Left ventricle myocardium inferior (tissue), 1 donor: ENCODE results near the gene LRRC38. TPM values are rescaled to one million over a fixed set of nuclear protein-coding genes. Genes with fewer than 3 reads are reported as not detected.

Experiments
- DNase-seq: peaks from one replicate; pipeline ENCODE4 v3.0.0-alpha.2; 2020
- H3K27ac ChIP-seq: fragments of 200-600 bp; replicated peaks from 2 replicates; pipeline ENCODE4 v1.8.0; 2021
- H3K27me3 ChIP-seq: fragments of 200-600 bp; 2 replicates; pipeline ENCODE4 v1.8.0; 2021; ENCODE audit warnings: low read depth
- H3K36me3 ChIP-seq: fragments of 200-600 bp; 2 replicates; pipeline ENCODE4 v1.8.0; 2021
- H3K4me1 ChIP-seq: fragments of 200-600 bp; 2 replicates; pipeline ENCODE4 v1.8.0; 2021
- H3K4me3 ChIP-seq: fragments of 200-600 bp; 2 replicates; pipeline ENCODE4 v1.8.0; 2021; ENCODE audit warnings: mild to moderate bottlenecking, moderate library complexity
- H3K9me3 ChIP-seq: fragments of 200-600 bp; replicated peaks from 2 replicates; pipeline ENCODE4 v1.8.0; 2021
- intact Hi-C: fragments of 100-400 bp; cut with micrococcal nuclease; formaldehyde crosslinking; loops from one replicate; pipeline ENCODE4 v1.11.0; 2022
- total RNA-seq: library from RNA; stranded (reverse); fragmentation: NEBNext Ultra II Directional; extraction: Animal tissue kit (Norgen Biotek cat#: 25700); gene quantifications from one replicate; pipeline ENCODE4 v1.2.1, GENCODE V29; 2021
- TF ChIP-seq, protein P1 (sequence below): fragments of 200-600 bp; IDR thresholded peaks from 2 replicates; pipeline ENCODE4 v1.8.0; 2021; ENCODE audit warnings: antibody characterized with exemption, mild to moderate bottlenecking, borderline replicate concordance
- donor health status: DM: no; HTN: yes; CAD: no; lungs with severe emphysema.

LRRC38 gene
- total RNA-seq, 1 donor from 2014 or later, result 0.30 TPM

GRCh38 chr1:13536571-13536970 is 22.8 kb upstream of the LRRC38 start:
- TF ChIP-seq, protein P1, sequence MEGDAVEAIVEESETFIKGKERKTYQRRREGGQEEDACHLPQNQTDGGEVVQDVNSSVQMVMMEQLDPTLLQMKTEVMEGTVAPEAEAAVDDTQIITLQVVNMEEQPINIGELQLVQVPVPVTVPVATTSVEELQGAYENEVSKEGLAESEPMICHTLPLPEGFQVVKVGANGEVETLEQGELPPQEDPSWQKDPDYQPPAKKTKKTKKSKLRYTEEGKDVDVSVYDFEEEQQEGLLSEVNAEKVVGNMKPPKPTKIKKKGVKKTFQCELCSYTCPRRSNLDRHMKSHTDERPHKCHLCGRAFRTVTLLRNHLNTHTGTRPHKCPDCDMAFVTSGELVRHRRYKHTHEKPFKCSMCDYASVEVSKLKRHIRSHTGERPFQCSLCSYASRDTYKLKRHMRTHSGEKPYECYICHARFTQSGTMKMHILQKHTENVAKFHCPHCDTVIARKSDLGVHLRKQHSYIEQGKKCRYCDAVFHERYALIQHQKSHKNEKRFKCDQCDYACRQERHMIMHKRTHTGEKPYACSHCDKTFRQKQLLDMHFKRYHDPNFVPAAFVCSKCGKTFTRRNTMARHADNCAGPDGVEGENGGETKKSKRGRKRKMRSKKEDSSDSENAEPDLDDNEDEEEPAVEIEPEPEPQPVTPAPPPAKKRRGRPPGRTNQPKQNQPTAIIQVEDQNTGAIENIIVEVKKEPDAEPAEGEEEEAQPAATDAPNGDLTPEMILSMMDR, result no peak
- no peak overlapping the region for H3K4me3 ChIP-seq
- peak overlapping the region; percentile 77 for H3K27ac ChIP-seq
- H3K9me3 ChIP-seq, result no peaks in the 10 kb centered on the region
- no peaks in the 10 kb centered on the region for H3K36me3 ChIP-seq
- DNase-seq, result no peak
- H3K27me3 ChIP-seq, result no peaks in the 10 kb centered on the region
- H3K4me1 ChIP-seq, result peaks cover 36% of the 10 kb centered on the region
- intact Hi-C loops, result no loop called here

DNA sequence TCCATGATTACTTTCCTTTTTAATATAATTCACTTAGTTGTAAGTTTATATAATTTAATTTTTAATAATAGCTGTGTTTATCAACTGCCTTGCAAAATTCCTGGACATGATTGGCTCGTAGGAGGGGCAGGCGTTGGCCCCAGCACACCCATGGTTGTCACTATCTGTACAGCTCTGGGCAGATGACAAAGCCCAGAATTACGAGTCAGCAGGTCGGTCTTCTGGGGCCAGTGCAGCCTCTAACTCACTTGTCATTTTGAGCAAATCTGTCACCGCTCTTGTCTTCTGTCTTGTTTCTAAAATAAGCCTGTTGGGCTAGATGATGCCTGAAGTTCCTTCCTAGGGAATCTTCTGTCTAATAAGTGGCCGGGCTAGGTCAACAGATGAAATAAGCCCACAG is 21.4 kb upstream of the LRRC38 start:
- intact Hi-C loops, result no loop called here
- H3K4me3 ChIP-seq, result no peak overlapping the region
- H3K4me1 ChIP-seq, result peaks cover 25% of the 10 kb centered on the region
- TF ChIP-seq, protein P1, result no peak
- peak overlapping the region; percentile 77 for H3K27ac ChIP-seq
- peak; percentile 55 for DNase-seq
- no peaks in the 10 kb centered on the region for H3K9me3 ChIP-seq
- H3K27me3 ChIP-seq, result no peaks in the 10 kb centered on the region
- H3K36me3 ChIP-seq, result no peaks in the 10 kb centered on the region

- TF ChIP-seq, protein P1, result no peak
- H3K36me3 ChIP-seq, result no peaks in the 10 kb centered on the region
- H3K4me3 ChIP-seq, result no peak overlapping the region
- H3K27ac ChIP-seq, result peak overlapping the region; percentile 62
- intact Hi-C loops, result no loop called here
- peaks cover 8% of the 10 kb centered on the region for H3K9me3 ChIP-seq
- H3K4me1 ChIP-seq, result peaks cover 8% of the 10 kb centered on the region
- no peak for DNase-seq
- H3K27me3 ChIP-seq, result no peaks in the 10 kb centered on the region
These were observed 14.5 kb upstream of the LRRC38 start for GRCh38 chr1:13528320-13528719.

DNA sequence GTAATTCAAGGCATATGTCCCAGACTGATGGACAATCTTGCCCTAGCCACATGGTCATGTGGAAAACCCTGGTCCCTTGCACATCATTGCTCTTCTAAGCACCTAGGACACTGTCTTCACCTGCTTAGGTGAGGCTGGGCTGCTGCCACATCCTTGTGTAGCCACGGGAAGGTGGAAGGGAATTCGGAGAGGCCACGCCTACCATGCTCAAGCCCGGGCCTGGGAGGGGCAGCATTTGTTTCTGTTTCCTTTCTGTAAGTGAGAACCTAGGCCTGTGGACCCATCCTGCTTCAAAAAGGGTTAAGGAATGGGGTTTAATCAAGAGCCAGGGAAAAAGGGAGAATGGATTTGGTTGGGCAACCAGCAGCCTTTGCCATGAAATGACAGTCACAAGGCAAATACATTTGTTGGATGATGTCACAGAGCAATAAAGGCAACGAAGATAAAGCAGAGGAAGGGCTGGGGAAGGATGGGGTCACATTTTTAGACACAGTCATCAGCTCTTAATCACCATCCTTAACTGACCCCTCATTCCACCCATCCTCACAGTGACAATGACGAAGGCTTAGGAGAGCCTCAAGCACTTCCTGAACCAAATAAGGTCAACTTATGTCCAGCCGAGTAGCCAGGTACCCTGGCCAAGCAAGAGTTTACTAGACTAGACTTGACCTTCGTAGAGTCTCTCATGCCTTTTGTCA is 10.1 kb upstream of the LRRC38 start:
- H3K4me3 ChIP-seq, result no peak overlapping the region
- DNase-seq, result no peak
- H3K27me3 ChIP-seq, result peaks cover 15% of the 10 kb centered on the region
- peaks cover 8% of the 10 kb centered on the region for H3K4me1 ChIP-seq
- TF ChIP-seq, protein P1, result no peak
- intact Hi-C loops, result no loop called here
- H3K9me3 ChIP-seq, result peaks cover 10% of the 10 kb centered on the region
- no peaks in the 10 kb centered on the region for H3K36me3 ChIP-seq
- H3K27ac ChIP-seq, result peak overlapping the region; percentile 38

GRCh38 chr1:13520985-13521384 is 7.2 kb upstream of the LRRC38 start:
- H3K27me3 ChIP-seq, result peaks cover 25% of the 10 kb centered on the region
- peak overlapping the region; percentile 45 for H3K27ac ChIP-seq
- peaks cover 8% of the 10 kb centered on the region for H3K9me3 ChIP-seq
- H3K36me3 ChIP-seq, result no peaks in the 10 kb centered on the region
- no peak overlapping the region for H3K4me3 ChIP-seq
- no peak for DNase-seq
- intact Hi-C loops, result no loop called here
- peaks cover 9% of the 10 kb centered on the region for H3K4me1 ChIP-seq
- TF ChIP-seq, protein P1, result no peak
